Limb (tissue), 2 donors: ENCODE measurements around the gene CDC73.
"Not testable (repeated sequence)": the region's sequence is repeated elsewhere in the genome, so short reads cannot be mapped to it uniquely, and the experiment has no call there.

ENCODE experiments used
- DNase-seq, 2 donors: peaks; one replicate each; pipeline ENCODE4 v3.0.0-alpha.2; 2016; ENCODE audit errors: extremely low spot score in 2 of 2

Gene CDC73

DNA sequence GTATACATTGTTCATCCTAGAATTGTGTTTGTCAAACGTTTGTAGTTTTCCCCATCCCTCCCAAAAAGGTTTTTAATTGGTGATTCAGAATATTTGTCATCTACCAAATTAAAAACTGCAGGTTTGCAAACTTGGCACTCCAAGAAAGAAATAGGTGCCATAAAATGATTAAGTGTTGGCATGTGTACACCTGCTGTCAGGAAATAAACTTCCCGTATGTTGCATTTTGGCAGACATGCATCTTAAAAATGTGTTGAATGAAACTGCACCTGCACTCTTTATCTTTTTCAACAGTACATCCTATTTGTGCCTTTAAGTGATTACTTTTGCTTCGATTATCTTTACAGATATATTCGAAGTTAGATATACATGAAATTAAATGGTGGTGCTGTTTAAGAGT is 57.3 kb downstream of the CDC73 start:
- no peak for DNase-seq

DNA sequence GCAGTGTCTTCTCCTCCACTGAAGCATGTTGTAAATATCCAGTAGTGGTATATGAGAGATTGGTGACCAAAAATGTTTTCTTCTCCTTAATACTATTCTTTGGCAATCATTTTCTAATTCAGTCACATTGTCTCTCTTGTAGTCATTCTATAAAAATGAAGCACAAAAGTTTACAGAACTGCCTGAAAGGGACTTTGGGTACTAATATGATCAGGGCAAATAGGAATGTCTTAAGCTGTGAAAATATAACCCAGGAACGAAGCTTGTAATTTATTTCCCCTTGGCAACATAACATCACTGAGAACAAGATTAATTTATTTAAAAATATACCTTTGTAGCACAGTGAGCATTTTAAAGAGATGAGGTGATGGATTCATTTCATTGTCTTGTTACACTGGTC is 59.7 kb downstream of the CDC73 start:
- no peak for DNase-seq

DNA sequence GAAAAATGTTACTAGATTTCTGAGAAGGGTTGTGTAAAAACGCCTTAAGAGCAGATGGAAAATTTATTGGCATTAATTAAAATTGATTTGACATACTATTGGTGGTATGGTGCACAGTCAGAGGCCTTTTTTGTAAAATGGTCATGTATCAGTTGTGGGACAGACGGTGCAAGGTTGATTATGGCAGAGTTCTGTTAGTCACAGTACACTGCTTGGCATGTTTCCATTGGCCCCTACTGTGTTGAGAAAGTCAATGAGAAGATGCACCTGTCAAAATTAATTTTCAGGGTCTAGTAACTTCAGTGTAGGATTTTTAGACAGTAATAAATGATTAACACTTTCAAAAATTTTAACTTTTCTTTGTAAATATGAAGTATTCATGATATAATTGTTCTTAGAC is 60.2 kb downstream of the CDC73 start:
- DNase-seq = no peak

DNA sequence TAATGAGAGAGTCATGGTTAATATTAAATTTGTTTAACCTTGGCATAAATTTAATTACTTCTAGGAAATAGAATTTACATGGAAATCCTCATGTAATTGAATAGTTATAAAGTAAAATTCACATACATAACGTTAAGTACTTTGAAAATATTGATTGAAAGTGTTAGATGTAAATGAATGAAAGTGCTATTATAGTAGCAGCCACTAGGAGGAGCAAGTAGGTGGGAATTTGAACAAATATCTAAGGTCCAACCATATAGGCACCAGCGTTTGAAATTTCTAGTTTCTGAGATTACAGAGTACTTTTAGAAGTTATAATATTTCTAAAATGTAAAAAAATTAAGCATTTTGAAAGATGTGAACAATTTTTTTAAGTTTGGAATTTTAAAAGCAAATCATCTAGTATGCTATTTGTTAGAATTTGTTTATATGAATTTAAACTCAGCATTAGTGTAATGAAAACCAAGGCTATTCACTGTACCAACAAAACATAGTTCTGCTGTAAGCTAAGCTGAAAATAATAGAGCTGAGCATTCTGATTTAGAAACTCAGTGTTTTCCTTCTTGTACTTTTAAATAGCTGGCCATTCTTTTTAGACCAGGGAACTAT is 61.3 kb downstream of the CDC73 start:
- DNase-seq = peak in 1 of 2 donors; percentile 84

DNA sequence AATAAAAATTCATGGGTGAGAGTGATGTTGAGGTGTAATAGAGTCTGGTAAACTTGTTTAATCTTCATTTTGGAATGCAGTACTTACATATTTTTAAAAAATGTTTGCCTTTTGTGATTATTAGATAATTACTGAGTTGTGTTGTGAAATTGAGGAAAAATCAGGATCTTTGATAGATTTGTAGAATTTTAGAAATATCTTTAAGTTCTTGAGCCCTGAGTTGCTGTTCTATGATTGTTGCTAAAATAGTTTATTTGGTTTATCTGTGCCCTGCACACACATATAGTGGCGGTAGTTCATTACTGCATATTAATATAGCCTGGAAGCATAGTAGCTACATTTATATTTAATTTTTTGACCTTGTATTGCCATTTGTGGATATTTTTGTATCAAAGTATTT is 62.9 kb downstream of the CDC73 start:
- DNase-seq = no peak

DNA sequence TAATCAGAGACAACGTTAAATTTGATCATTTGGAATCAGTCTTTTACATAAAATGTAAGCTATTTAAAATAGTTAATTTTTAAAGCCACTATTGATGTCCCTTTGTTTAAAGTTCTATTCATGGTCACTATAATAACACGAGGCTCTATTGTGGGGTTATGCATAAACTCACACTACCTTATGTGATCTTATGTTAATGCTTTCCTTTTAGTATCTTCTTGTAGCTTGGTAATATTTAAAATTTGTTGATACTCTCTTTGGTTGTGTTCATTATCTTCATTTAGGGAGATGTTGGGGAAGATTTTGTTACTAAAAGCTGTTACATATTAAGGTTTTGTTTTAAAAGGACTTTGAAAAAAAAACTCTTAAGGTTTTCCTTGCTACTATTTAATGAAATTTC is 63.4 kb downstream of the CDC73 start:
- no peak for DNase-seq

DNA sequence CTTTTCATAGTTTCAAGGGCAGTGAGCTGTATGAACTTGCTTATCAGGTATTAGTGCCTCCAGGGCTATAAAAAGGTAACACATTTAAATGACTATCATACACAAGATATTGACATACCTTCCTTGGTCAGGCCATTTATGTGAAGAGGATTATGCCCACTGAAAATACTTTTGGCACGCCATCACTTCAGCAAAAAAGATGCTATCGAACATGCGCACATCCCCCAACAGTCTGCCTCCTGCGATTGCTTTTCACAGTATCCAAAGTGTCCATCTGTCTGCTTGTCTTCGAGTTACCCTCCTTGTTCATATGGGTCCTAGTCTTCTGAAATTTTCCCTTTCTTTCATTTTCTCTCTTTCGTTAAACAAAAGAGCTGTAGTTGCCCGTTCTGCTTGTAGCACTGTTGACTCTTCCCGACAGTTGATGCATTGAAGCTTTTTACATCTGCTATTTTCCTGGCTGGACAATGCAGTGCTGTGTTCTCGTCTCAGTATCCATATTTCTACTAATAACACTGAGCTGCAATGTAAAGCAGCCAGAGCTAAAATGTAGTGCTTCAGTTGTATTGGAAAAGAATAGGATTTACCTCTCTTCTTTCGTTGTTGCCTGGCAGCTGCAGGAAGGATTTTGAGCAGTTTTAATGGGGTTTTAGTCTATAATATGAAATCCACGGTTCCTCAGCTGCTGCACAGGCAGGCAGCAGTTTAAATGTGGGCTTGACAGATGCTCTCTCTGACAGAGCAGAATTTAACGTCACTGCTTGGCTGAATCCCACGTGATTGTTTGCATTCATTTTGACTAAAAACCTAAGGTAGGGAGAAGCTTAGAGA is 64.3 kb downstream of the CDC73 start, which contains the start of gene B3GALT2:
B3GALT2 (minus strand) TSS at position 713 of the 831 bp plus-strand sequence. CDS start 5,051 bp downstream, outside the sequence.
- peak; percentile 64 to 86 for DNase-seq

DNA sequence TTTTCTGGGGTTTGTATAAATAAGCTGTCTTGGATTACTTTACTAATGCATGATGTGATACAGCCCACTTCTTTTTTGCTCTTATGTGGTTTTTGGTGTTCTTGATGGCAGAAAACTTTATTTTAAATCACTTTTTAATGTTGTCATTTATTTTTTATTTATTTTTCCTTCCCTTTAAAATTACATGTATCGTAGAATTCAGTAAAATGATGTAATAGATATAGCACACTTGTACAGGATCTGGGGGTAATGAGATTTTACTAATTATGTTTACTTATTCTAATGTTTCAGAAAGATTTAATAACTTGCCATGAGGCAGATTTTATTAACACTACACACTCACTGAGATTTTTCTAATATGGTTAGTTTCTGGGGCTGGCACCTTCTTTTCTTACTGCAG is 65.3 kb downstream of the CDC73 start:
- no peak for DNase-seq

DNA sequence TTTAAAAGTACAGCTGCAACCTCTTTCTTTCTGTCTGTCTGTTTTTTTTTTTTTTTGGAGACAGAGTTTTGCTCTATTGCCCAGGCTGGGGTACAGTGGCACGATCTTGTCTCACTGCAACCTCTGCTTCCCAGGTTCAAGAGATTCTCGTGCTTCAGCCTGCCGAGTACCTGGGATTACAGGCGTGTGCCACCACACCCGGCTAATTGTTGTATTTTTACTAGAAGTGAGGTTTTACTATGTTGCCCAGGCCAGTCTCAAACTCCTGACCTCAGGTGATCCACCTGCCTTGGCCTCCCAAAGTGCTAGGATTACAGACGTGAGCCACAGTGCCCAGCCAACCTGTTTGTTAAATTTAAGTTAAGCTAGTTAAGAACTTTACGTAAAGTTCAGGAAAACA is 67.1 kb downstream of the CDC73 start:
- not testable (repeated sequence) for DNase-seq

DNA sequence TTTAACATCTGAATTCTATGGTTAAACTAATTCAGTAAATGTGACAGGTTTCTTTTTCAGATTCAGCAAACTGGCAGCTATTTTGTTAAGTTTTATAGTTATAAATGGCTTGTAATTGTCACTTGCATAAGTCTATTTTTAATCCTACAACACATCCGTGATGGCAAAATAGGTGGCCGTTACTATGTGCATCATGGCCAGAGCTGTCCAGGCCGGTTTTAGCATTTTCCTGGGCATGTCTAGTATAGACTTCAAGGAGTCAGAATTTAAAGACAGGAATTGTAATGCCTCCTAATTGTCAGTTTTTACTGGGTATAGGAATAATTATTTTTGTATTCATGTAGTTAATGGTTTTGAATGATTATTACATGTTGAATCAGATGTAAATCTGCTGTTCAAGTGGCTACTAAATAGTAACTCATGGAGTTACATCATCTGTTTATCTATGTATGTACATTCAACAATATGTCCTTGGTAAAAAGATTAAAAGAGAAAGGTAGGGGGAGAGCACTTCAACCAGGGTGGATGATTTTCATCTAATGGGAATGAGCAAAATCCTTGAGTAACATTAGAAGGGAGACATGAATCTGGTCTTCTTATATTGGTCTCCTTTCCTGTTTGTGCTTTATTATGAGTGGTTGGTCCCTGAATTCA is 67.7 kb downstream of the CDC73 start:
- no peak for DNase-seq

DNA sequence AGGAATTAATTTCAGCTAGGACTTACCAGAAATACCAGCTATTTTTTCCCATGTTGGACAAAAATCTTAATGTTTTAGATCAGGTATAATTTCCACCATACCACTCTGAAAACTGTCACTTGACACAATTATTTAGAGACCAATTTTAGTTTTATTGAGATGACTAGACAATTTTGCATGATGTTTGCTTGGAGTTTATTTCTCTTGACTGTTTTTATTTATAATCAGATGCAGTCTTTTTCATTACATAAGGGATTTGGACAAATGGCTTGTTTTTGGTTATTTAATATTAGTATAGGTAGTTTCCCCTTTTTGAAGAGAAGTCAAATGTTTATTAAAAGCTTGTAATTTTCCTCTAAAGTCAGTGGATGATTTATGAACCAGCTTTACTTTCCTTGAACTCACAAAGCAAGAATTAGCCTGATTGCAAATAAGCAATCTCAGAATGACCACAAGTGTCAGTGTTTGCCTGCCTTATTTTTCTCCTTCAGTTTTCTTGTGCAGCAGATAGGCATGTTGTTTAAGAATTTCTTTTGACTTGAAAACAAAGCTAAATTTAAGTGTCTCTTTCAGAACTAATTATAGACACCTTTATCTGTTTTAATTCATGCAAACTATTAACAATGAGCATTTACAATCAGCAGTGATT is 68.4 kb downstream of the CDC73 start:
- DNase-seq = no peak

DNA sequence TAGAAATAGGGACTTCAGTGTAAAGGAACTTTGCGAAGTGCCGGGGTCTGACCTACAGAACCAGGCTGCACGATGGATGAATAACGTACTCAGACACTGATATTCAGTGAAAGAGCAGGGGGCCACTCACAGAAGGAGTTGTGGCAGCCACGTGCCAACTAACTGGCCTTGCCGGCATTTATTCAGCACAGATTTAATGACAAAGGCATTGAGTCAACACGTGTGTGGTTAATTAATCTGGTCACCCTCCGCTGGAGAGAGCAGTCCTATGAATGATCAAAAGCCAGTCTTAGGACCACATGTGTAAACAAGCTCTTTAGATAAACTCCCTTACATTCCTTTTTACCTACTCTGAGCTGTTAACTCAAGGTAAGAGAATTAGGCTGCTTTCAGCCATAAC is 70.8 kb downstream of the CDC73 start:
- no peak for DNase-seq

DNA sequence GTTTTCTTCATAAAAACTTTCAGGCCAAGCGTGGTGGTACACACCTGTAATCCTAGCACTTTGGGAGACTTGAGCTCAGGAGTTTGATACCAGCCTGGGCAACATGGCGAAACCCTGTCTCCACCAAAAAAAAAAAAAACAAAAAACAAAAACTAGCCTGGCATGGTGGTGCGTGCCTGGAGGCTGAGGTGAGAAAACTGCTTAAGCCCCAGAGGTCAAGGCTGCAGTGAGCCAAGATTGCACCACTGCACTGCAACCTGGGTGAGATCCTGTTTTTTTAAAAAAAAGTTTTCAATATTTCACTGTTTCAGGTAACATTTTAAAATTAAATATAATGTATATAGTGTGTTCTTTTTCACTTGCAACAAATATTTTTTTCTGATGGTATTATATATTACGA is 78.1 kb downstream of the CDC73 start:
- no peak for DNase-seq

DNA sequence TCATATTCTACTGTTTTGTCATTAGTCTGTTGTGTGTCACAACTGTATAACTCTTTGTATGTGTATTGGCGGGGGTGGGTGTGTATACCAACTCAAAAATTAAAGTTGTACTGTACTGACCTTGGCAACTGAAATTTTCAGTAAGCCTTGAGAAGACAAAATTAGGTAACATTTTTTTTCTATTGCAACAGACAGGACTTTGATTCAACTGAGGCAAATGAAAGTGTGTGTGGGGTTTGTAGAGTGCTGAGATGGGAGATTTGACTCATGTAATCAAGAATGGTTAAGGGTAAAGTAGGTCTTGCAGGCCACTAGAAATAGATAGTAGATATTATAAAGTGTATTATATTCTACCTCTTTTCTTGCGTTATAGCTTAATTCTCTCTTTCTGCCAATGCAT is 79.2 kb downstream of the CDC73 start:
- DNase-seq = no peak

DNA sequence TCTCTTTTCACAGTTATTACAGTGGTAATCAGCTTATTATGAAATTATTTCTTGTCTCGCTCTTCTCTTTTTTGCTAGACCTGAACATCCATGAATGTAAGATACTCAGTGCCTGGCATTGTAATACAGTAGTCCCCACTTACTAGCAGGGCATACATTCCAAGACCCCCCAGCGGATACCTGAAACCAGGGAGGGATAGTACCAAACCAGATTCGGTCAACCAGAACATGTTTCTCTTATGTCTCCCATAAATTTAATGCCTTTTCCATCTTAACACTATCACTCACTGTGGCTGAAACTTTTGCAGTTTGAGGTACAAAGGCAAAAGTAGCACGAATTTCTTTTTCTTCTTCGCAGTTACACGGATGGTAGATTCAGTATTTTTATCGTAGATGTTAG is 89.2 kb downstream of the CDC73 start:
- DNase-seq = no peak

DNA sequence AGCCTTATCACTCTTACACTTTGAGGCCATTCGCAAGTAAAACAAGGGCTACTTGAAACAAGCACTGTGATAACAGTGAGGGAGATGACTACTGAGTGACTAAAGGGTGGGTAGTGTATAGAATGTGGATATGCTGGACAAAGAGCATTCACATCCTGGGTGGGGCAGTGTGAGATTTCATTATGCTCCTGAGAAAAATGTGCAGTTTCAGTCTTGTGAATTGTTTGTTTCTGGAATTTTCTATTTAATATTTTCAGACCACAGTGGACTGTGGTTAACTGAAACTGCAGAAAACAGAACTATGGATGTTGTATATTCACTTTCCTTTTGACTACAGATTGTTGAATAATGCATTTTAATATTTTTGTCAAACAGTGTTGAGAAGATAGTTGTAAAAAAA is 89.7 kb downstream of the CDC73 start:
- DNase-seq = no peak

DNA sequence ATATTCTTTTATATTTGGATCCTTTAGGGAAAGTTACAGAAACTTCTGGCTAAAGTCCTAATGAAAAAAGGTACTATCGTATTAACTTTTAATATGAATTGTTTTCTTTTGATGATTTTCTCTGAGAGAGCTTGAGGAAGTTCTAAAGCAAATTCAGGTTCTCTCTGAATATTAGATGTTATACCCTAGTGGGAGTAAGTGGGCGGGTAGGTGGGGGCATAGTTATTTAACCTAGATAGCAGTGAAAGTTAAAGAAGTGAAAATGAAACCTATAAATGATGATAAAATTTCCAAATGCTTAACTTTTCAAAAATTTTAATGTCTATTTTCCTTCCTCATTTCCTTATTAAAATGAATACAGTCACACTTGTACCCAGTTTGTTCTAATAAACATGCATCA is 90.8 kb downstream of the CDC73 start:
- no peak for DNase-seq

DNA sequence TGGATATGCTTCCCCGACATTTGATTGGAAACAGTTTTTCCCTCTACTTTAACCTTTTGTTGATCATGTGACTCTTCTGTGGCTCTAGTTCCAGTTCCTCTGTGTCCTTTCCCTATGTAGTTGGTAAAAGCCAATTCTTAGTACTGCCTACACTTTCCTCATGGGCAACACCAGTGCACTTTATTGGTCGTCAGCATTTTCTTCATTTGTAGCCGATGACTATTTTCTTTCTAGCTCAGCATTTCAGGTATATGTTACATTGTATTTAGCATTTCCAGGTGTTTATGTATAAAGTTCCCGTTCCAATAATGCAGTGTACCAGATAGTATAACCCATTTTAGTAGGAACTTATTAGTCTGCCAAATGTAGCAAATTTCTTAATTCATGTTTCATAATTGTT is 92.2 kb downstream of the CDC73 start:
- no peak for DNase-seq

DNA sequence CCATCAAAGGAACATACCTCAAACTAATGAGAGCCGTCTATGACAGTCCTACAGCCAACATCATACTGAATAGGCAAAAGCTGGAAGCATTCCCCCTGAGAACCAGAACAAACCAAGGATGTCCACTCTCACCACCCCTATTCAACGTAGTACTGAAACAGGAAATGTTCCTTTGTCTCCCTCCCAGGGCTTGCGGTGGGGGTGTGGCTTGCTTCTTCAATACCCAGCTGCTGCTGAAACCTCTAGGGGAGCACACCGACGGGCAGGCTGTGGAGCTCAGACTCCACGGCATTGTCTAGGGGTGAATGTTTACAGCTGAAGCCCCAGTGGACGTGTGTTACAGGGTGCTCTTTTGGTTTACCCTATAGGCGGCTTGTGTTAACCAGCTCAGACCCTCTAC is 95.1 kb downstream of the CDC73 start:
- no peak for DNase-seq

DNA sequence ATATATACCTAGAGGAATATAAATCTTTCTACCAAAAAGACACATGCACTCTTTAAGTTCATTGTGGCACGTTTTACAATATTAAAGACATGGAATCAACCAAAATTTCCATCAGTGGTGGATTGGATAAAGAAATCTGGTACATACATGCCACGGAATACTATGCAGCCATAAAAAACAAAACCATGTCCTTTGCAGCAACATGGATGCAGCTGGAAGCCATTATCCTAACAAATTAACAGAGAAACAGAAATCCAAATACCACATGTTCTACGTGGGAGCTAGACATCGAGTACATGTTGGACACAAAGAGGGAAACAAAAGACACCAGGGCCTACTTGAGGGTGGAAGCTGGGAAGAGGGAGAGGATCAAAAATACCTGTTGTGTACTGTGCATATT is 97.6 kb downstream of the CDC73 start:
- no peak for DNase-seq

DNA sequence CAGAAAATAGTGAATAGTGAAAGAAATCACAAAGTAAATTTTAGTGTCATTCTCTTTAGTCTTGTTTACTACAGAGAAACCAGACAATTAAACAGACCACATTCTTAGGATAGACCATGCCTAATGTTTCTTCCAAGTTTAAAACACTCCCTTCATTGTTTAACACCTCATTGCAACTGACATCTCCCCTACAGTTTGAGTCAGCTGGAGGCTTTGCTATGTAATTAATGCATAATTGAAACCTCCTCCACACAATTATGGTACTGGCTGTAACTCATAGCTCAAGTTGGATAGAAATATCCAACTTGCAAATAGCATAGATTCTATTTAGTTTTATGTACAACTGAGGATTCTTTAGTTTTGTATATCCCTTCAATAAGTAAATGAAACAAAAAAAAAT is 99.8 kb downstream of the CDC73 start:
- DNase-seq = no peak

DNA sequence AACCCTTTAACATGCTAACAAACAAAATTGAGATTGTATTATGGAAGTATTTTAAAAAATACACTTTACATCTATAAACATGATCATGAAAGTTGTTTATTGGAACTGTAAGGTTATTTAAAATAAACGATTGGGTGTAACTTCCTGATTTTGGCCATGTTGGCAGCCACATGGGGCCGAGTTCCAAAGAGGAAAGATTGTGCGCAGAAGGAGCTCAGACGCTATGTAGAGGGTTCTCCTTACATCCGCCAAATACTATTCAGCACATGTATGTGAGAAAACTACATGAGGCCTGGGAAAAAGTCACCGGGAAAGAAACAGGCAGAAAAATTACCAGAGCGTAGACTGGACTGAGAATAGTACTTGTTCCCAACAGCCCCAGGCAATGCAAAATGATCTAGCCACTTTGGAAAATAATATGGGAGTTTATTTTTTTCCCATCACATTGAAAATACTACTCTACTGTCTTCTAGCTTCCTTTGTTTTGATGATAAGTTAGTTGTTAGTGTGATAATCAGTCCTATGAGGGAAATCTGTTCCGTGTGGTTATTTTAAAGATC is 100.3 kb downstream of the CDC73 start:
- no peak for DNase-seq
